ENCODE measurements around the gene PERM1.

Gene PERM1

DNA sequence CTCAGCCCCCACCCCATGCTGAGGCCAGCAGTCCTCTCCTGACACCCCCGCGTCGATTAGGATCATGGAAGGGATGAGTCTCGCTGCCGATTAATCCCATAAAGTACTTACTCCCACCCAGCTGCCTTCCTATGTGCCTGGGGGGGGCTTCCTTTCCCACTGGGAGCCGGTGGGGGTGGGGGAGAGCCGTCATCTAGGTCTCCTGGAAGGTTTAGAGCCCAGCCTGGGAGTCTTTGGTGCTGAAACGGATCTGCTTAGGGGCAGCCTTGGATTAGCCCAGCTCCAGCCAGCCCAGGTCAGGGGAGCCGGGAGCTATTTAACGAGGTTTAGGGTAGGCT, 48.3 kb downstream of the PERM1 start:
- no peak for TF ChIP-seq GATA1 (IDR thresholded peaks at IDR 0.05; ENCODE audit: low read depth, low read length)
- no peak for TF ChIP-seq POLR2A (IDR thresholded peaks at IDR 0.05; ENCODE audit: low read length)

DNA sequence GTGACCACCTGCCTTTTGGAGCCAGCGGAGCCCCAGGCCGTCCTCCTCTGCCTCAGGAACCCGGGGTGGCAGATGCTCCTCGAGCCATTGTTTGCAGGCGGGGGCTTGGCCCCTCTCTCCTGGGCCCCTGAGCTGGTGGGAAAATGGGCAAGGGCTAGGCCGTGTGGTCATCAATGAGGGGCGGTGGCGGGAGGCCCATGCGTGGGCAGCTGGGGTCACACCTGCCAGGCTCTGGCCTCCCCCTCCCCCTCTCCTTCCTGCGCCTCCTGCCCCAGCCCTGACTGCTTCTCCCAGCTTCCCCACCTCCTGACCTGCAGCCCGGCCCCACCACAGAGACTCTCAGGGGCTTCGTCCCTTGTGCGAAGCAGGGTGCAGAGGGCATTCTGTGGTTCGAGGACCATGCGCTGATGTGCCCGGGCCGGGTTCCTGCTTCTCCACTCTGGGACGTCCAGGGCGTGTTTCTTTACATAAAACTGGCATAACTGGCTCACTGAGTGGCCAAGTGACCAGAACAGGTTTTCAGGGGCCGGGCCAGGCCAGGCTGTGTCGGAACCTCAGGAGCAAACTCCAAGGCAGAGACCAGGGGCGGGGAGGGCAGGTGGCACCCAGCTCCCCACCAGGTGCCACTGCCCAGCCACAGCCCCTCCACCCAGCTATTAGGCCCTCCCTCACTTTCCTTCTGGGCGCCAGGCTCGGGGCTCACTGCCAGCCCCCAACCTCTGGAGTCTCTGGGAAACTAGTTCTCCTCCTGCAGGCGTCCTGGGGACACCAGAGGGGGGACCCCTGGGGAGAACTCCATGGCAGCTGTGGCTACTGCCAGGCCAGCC, 48.9 kb downstream of the PERM1 start:
- TF ChIP-seq POLR2A (IDR thresholded peaks at IDR 0.05; ENCODE audit: low read length) (no peak), GATA1 (IDR thresholded peaks at IDR 0.05; ENCODE audit: low read depth, low read length) (no peak)
- no peak for DNase-seq

More for the DNA sequence above, 48.3 kb downstream of the PERM1 start:
- no peak for DNase-seq

DNA sequence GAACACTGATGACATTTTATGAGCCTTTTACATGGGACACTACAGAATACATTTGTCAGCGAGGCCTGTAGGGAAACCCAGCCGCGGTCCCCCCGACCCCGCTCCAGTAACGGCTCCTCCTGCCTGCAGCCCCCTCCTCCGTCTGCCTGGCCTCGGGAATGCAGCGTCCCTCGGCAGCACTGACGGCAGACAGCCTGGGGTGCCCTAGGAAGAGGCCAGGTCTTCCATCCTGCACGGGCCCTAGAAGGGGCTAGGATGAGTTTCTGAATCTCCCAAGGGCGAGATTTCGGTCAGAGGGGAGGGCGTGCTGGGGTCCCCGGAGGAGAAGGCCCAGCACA, 49.8 kb downstream of the PERM1 start:
- DNase-seq: no peak
- no peak for TF ChIP-seq GATA1 (IDR thresholded peaks at IDR 0.05; ENCODE audit: low read depth, low read length)
- no peak for TF ChIP-seq POLR2A (IDR thresholded peaks at IDR 0.05; ENCODE audit: low read length)

DNA sequence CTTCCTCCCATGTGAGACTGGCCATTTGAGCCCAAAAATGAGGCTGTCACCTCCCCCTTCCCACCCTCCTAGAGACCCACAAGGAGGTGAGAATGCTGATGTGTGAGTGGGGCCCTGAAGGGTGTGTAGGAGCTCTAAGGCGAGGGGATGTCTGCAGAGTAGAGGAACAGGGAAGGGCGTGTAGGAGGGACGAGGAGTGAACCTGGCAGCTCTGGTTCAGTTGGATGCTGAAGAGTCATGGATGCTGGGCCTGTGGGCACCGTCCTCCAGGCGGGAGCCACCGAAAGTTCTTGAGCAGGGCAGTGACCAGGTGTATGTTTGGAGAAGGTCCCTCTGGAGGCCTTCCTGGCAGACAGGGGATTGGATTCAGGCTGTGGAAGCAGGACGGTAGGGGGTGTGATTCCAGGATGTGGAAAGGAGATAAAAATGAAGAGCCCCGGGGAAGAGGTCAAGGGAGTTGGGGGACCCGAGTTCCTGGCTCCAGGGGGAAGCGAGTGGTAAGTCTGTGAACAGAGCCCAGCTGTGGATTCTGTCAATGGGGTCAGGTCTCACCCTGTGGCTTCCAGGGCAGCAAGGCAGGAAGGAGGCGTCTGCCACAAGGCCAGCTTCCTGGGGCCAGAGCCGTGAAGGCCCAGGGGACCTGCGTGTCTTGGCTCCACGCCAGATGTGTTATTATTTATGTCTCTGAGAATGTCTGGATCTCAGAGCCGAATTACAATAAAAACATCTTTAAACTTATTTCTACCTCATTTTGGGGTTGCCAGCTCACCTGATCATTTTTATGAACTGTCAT, 50.3 kb downstream of the PERM1 start:
- no peak for DNase-seq
- TF ChIP-seq POLR2A (IDR thresholded peaks at IDR 0.05; ENCODE audit: low read length): no peak
- no peak for TF ChIP-seq GATA1 (IDR thresholded peaks at IDR 0.05; ENCODE audit: low read depth, low read length)

DNA sequence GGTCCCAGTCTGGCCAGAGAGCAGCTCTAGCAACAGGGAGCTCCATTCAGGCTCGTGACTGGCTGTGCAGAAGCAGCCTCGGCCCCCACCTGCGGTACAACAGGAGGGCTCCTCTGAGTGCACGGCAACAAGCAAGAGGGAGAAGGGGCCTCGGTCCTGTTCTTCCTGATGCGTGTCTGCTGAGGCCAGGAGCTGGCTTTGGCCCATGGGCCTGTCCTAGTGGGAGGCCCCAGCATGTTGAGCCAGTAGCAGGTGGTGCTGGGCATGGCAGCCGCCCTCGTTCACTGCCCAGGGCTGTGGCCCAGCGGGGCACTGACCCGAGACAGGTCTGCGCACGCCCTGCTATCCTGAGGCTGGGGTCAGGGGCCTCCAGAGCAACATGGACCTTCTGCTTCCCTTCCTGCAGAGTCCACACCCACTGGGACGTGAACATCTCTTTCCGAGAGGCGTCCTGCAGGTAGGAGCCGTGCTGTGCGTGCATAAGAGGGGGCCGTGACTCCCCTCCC, 51.2 kb downstream of the PERM1 start:
- no peak for TF ChIP-seq GATA1 (IDR thresholded peaks at IDR 0.05; ENCODE audit: low read depth, low read length)
- TF ChIP-seq POLR2A (IDR thresholded peaks at IDR 0.05; ENCODE audit: low read length): no peak
- DNase-seq: no peak

DNA sequence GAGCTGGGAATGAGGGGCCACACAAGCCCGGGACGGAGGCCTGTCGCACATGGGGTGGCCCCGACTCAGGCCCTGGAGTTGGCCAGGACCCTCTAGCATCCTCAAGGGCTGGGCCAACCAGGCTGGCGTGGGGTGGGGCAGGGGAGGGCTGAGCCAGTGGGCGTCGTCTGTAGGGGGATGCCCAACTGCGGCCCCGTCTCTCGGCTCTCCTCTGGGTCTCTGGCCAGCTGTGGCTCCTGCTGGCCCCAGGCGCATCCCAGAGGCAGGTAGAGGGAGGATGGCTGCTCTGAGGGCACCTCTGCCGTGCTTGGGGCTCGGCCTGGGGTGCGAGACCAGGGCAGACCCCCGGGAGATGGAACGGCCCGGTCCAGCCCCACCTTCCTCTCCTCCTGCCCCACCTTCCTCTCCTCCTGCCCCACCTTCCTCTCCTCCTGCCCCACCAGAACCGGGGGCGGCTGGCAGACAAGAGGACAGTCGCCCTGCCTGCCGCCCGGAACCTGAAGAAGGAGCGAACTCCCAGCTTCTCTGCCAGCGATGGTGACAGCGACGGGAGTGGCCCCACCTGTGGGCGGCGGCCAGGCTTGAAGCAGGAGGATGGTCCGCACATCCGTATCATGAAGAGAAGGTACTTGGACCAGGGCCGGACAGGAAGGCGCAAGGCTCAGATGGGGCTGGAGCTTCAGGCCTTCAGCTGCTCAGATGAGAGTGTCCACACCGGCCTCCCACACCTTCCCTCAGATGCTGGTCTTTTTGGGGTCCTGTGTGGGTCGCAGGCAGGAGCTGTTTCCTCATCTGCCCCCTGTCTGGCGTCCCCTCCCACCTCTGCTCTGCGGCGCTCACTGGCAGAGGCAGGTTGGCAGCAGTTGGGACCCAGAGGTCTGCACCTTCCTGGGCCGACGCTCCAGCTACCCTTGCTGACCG, 51.9 kb downstream of the PERM1 start:
- TF ChIP-seq POLR2A (IDR thresholded peaks at IDR 0.05; ENCODE audit: low read length) (no peak), GATA1 (IDR thresholded peaks at IDR 0.05; ENCODE audit: low read depth, low read length) (no peak)

DNA sequence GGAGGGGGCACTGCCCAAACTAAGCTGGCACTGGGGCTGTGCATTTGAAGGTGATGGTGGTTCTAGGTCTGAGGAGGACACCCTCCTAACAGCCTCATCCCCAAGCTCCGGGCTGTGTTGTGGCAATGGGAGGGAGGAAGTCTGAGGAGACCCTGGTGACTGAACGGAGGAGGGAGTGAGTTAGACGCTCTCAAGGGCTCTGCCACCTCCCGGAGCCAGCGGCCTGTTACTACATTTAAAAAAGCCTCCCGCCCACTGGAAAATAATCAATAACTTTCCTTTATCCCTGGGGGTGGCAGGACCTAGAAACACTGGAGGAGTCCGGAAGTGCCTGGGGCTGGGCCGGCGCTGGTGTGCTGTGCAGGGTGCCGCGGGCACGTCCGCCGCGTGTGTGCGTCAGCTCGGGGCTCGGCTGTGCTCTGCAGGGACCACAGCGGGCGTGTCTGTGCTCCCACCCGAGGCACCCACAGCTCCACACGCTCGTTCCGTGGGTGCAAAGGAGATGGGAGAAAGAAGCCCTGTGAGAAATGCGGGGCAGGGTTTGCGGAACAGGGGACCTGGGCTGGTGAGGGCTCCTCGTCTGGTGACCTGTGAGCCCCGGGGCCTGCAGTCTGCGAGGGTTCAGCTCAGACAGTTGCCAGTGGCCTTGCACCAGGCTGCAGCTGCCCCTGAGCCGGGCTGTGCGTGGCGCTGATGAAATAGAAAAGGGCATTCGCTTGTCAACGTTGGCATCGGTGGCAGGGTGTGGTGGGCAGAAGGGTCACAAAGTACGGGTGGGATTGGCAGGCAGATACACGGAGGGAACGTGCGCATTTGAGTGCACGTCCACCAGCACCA, 52.9 kb downstream of the PERM1 start:
- TF ChIP-seq GATA1 (IDR thresholded peaks at IDR 0.05; ENCODE audit: low read depth, low read length): no peak
- no peak for TF ChIP-seq POLR2A (IDR thresholded peaks at IDR 0.05; ENCODE audit: low read length)
- no peak for DNase-seq

More for the DNA sequence above, 51.9 kb downstream of the PERM1 start:
- DNase-seq: no peak

DNA sequence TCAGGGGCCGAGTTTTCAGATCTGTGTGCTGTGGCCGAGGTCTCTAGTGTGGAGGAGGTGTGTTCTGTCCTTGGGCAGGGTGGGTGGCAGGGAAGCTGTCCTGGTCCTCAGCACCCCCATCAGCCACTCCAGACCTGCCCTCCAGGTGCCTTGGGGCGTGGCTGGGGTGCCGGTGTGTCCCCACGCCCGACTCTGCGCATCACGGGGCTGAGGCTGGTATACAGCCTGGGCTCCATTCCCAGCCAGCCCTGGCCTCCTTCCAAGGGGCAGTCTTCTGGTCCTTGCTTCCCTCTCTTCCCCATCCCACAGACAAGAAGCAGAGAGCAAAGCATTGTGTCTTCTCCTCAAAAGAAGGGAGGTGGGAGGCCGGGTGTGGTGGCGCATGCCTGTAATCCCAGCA, 54.1 kb downstream of the PERM1 start:
- TF ChIP-seq GATA1 (IDR thresholded peaks at IDR 0.05; ENCODE audit: low read depth, low read length) (no peak), POLR2A (IDR thresholded peaks at IDR 0.05; ENCODE audit: low read length) (no peak)
- DNase-seq: no peak

DNA sequence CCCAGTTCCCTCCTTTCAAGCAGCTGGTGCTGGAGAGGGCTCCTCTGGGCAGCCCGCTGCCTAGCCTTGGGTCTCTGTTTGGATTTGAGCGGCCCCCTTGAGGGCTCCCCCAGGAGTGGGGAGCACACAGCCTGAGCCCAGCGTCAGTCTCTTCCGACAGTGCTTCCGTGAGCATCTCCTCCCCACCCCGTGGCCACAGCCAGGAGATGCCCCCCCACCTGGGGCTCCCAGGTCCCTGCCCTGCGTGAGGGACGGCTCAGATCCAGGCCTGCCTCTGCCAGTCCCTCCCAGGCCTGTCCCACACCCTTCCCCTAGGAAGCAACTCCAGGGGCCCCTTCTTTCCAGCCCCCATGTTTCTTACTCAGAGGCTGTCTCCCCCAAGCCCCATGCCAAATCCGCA, 54.7 kb downstream of the PERM1 start:
- DNase-seq: no peak
- TF ChIP-seq GATA1 (IDR thresholded peaks at IDR 0.05; ENCODE audit: low read depth, low read length) (no peak), POLR2A (IDR thresholded peaks at IDR 0.05; ENCODE audit: low read length) (no peak)

DNA sequence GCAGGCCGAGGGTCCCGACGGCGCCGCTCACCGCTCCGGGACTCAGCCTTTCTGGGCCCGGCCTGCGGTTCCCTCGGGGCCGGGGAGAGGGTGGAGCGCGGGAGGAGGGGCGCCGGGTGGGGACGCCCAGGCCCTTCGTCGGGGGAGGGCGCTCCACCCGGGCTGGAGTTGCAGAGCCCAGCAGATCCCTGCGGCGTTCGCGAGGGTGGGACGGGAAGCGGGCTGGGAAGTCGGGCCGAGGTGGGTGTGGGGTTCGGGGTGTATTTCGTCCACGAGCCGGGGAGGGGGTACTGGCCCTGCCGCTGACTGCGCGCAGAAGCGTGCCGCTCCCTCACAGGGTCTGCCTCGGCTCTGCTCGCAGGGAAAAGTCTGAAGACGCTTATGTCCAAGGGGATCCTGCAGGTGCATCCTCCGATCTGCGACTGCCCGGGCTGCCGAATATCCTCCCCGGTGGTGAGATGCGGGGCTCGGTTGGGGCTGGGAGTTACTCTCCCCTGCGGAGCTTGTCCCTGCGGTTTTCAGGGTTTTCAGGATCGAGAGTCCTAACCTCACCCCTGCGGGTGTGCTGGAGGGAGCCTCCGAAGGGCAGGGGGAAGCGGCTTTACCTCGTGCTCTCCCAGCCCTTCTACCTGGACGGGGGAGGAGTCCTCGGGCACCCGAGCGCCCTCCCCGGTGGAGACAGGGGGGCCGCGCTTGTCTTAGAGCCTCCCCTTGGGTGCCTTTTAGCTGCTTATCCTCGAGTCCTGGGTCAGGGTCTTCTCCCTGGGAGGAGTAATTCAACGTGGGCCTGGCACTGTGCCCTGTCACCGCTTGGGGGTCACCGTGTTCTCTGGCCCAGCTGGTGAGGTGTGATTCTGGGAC, 56.1 kb downstream of the PERM1 start:
- DNase-seq: no peak
- TF ChIP-seq GATA1 (IDR thresholded peaks at IDR 0.05; ENCODE audit: low read depth, low read length) (no peak), POLR2A (IDR thresholded peaks at IDR 0.05; ENCODE audit: low read length) (no peak)

Measured in erythroblast (primary cell).